GM18517 (cell line): ENCODE measurements around the gene DLST.
A peak's percentile ranks its signal among the peaks of the same experiment; 100 is the strongest.

Source experiments
- ATAC-seq: cut with Tn5 transposase; IDR thresholded peaks from one replicate; pipeline ENCODE4 v1.9.1; 2021; ENCODE audit warnings: mild to moderate bottlenecking, moderate library complexity; ENCODE audit not compliant: unreplicated experiment

The DLST gene

GRCh38 chr14:74859757-74860552, 21.8 kb upstream of the DLST start:
- ATAC-seq: no peak

DNA sequence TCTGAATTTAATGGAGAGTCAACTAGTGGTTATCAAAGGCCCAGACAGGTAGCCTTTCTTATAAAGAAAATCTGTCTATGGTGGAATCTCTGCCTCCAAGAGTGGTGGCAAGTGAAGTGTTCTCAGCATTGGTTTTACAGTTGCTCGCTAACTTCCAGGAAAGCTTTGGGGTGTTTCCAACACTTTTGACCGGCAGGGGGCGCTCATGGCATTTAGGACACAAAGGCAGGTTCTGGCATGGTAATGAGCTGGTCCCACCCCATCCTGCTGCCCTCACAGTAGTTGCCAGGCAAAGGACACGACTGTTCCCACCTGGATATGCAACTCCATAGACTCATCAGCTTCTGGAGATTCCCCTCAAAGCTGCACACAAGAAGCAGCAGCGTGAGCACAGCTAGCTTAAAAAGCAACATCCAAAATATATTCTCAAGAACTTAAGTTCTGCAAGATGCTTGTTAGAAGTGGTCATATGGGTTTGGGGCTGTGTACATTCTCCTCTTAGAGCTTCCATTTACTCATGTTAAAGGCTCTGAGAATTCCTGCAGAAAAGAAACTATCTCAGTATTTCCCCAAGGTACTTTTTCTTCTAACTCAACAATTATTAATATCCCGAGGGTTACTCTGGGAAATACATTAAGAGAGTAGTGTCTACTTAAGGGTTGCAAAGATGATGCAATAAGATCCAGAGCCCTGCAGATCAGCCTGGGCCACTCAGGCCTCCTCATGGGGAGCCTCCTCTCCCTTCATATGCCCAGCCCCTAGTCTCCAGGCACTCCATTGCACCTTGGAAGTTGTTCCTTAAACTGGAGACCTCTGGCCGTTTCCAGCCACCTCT, 20.6 kb upstream of the DLST start:
- no peak for ATAC-seq

- ATAC-seq: no peak
These were observed 20.0 kb upstream of the DLST start for GRCh38 chr14:74861734-74862090.

DNA sequence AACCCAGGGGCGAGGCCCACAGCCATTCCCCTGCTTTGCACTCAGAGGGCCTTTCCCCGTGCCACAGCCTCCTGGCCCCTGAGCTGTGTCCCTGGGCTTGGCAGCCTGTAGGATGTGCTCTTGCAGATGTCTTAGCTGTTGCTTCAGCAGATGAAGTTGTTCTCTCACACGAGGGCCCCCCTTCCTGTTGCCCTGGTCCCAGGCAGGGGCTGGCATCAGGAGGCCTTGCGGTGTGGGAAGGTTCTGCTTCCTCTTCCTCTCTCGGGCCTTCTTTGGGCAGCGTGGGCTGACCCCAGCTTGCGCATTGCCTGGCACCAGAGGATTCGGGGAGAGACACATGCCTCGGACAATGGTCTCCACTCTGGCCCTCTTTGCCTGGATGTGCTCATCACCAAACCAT, 18.4 kb upstream of the DLST start:
- ATAC-seq: no peak

DNA sequence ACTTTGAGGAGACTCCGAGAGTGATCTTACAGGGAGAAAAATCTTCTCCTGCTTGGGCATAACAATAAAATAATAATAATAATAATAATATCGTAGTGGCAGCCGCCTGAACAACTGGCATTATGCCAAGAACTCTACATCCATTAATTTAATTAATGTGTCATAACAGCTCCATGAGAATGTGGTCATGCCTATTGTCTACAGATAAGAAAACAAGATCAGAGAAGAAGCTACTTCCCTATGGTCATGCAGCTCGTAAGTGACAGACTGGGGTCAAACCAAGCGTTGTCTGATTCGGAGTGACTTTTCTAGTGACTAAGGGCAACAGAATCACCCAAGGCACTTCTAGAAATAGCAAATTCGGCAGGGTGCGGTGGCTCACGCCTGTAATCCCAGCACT, 17.5 kb upstream of the DLST start:
- ATAC-seq: no peak

DNA sequence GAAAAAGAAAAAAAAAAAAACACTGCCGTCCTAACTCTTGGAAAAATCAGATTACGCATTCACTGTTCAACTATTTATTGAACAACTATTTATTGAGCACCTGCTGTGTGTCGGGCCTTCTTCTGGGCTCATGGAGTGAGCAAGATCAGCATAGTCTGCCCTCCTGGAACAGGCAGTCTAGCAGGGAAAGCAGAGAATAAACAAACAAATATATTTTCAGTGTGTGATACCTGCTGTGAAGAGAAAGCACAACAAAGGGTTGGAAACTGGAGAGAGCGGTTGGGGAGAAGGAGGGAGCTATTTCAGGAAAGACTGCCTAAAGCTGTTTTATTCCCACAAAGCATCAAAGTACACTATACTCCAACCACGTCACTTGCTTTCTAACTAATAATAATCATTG, 16.6 kb upstream of the DLST start:
- no peak for ATAC-seq

GRCh38 chr14:74866708-74867389, 14.9 kb upstream of the DLST start:
- ATAC-seq: no peak

DNA sequence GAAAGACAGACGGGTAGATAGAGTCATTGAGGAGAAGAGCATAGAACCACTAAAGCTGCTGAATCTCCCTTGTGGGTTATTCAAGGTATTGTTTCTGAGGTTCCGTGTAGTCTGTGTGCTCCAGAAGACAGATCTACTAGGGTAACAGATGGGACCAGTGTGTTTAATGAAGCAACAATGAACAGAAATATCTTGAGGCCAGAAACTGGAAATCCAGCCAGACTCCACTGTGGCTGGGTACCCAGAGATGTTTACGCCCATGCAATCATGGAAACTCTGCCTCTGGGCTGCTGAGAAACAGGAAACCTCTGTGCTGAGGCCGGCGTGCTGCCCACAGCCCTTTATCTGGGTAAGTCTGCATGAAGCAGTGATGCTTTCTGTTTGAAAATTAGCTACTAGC, 14.0 kb upstream of the DLST start:
- no peak for ATAC-seq

DNA sequence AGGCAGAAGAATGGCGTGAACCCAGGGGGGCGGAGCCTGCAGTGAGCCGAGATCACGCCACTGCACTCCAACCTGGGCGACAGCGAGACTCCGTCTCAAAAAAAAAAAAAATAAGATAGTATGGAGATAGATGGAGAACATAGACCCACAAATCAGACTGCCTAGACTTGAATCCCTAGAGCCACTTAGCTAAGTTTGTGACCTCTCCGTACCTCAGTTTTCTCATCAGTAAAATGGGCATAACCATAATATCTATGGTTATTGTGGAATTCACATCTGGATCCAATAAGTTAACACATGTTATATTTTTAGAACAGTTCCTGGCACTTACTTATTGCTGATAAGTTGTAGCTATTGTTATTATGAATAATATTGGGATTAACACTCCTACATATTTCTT, 13.0 kb upstream of the DLST start:
- no peak for ATAC-seq

DNA sequence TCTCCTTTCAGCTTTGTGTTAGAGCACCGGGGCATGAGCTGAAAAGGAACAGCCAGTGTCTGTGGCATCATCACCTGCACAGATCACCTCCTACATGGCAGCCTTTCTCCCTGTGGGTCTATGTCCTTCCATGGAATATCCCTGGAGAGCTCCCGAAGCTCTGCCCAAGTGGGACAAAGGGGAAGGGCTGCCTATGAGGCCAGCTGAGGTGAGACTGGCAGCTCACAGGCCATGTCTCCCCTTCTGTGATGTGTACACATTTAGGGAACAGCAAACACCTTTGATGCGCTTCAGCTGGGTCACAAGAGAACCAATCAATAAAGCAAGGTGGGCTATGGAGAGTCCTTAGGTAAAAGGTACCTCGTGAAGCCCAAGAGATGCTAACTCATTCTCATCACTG, 9.9 kb upstream of the DLST start:
- no peak for ATAC-seq

DNA sequence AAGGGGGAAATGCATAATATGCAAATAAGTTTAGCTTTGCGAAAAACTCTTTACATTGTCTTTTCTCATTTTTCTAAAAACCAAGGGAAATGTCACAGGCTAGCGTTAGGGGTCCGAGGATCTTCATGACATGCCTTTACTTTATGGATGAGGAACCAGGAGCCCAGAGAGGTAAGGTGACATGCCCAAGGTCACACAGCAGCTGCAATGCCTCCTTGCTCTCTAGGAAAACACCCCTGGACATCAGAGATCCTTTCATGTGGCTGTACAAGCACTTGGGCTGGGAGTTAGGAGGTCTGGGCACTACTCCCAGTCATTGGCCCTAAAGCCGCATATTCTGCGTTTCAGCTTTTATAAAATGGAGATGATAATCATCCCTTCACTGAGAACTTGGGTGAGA, 6.5 kb upstream of the DLST start:
- no peak for ATAC-seq

DNA sequence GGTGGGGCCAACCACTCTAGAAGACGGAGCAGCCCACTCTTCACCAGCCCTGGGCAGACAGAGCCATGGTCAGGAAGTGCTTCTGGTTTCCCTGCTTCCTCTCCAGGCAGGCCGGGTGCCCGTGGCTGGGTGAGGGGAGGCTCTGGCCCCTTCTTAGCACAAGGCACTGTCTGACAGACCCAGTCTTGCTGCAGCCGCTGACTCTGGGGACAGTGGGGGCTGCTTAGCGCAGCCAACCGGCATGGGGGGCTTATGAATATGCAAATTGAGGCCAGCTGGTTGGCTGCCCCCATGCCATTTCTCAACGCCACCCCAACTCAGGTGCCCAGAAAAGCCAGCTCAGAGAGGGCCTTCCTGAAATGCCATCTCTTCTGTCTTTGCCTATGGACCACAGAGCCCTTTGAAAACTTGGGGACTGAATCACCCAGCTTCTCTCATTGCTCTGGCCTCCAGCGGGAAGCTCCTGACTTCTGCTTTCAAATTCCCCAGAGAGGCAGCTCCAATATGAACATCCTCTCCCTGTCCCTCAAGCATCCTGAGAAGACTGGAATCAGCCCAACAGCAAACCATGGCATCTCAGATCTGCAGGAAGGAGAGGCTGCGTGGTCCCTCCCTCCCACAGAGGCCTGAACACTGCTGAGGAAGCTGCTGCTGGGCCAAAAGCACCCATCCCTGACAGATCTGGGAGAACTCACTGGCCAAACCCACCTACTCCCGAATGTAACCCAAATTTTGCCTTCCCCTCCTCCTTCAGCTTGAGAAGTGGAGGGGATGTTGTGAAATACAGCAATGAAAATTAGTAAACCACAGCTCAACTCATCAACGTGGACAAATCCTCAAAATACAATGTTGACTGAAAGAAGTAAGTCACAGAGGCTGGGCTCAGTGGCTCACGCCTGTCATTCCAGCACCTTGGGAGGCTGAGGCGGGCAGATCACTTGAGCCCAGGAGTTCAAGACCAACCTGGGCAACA, 5.5 kb upstream of the DLST start, which contains the start of gene PROX2:
PROX2 (minus strand) TSS at position 205 of the 973 bp plus-strand sequence. CDS start 12,311 bp downstream, outside the sequence.
- no peak for ATAC-seq

- ATAC-seq: no peak
These were observed 2.1 kb upstream of the DLST start for GRCh38 chr14:74879427-74880182.

DNA sequence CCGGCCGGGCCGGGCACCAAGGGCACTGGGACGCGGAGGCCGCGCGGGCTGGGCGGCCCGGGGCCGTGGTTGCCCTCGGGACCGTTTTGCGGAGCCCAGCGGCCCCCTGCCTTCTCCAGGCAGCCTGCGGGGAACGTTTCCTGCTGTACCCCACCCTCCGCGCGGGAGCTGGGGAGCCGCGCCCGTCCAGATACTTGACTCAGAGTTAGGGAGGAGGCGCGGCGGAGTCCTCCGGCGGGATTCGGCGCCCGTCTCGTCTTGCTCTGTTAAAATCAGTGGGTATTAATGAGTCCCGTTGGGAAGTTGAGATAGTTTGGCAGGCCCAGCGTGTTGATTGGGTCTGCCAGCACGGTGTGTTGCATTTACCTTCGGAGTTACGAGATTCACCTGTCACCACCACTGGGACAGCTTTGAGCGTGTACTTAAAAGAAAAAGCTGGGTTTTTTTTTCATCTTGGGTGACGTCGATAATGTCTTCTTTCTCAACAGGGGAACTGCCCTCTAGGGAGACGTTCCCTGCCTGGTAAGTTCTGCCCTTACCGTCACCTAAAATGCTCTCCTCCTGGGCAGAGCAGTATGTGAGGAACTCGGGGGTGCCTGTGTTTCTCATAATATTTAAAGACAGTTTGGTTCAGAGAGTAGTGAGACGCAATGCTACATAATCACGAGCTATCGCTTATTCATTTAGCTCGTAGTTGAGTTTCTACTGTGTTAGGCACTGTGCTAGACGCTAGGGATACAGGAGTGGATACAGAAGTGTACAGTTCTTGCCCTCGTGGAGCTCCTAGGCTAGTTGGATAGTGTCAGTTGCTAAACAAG, 596 bp downstream of the DLST start:
- ATAC-seq: peak; percentile 44

GRCh38 chr14:74886001-74886400, 4.3 kb downstream of the DLST start:
- ATAC-seq: no peak

DNA sequence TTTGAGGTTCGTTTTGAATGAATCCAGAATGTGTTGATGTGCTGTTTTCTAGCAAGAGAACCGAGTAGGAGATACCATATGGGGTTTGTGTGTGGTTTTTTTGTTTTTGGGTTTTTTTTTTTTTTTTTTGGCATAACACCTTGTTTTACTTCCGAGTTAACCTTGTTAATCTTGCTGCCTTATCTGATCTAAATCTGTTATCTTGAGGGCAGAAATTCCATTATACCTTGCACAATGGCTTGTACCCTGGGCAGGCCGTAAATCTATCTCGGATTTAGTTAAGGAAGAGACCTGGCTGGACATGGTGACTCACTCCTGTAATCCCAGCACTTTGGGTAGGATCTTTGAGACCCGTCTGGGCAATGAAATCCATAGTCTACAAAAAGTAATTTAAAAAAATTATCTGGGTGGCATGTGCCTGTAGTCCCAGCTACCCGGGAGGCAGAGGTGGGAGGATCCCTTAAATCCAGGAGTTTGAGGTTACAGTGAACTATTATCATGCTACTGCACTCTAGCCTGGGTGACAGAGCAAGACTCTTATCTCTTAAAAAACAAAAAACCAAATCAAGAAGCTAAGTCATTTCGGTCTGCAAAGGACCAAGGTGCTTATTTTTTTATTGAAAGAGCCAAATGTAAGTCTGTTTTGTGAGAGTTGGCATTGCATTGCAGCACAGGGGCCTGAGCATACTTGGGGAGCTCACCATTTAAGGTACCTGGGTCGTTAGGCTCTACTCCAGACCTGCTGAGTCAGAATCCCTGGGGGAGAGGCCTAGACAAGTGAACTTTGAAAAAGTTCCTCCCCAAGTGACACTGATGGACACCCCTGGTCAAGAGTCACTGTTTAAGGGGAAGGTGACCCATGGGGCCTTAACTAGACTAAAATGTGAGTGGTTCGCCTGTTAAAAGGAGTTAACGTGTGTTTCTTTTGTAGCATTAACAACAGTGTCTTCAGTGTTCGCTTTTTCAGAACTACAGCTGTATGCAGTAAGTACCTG, 6.7 kb downstream of the DLST start:
- ATAC-seq: no peak

- no peak for ATAC-seq
These were observed 8.5 kb downstream of the DLST start for GRCh38 chr14:74890262-74890661.

- no peak for ATAC-seq
These were observed 10.2 kb downstream of the DLST start for GRCh38 chr14:74891870-74892269.
